ENCODE results near the gene COL5A2.

The COL5A2 gene

GRCh38 chr2:189048189-189048588 is 131.4 kb downstream of the COL5A2 start:
- no peak for DNase-seq (ENCODE audit: extremely low spot score)
- CTCF ChIA-PET: no interaction called here
- POLR2A ChIA-PET: no interaction called here
- TF ChIP-seq CTBP1 (IDR thresholded peaks at IDR 0.05; ENCODE audit: borderline replicate concordance) (no peak), TARDBP (IDR thresholded peaks at IDR 0.05) (no peak), LEF1 (IDR thresholded peaks at IDR 0.05; ENCODE audit: borderline replicate concordance) (no peak), ARNT (IDR thresholded peaks at IDR 0.05) (no peak), SP1 (IDR thresholded peaks at IDR 0.05) (no peak), SUZ12 (IDR thresholded peaks at IDR 0.05) (no peak)

GRCh38 chr2:189047171-189047888 is 132.2 kb downstream of the COL5A2 start:
- no peak for TF ChIP-seq SUZ12 (IDR thresholded peaks at IDR 0.05)
- TF ChIP-seq ZNF384 (IDR thresholded peaks at IDR 0.05): no peak
- TF ChIP-seq, protein P1, sequence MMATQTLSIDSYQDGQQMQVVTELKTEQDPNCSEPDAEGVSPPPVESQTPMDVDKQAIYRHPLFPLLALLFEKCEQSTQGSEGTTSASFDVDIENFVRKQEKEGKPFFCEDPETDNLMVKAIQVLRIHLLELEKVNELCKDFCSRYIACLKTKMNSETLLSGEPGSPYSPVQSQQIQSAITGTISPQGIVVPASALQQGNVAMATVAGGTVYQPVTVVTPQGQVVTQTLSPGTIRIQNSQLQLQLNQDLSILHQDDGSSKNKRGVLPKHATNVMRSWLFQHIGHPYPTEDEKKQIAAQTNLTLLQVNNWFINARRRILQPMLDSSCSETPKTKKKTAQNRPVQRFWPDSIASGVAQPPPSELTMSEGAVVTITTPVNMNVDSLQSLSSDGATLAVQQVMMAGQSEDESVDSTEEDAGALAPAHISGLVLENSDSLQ (IDR thresholded peaks at IDR 0.05): no peak
- TF ChIP-seq BHLHE40 (IDR thresholded peaks at IDR 0.05; ENCODE audit: borderline replicate concordance): no peak
- TF ChIP-seq FOXA1 (IDR thresholded peaks at IDR 0.05): no peak
- no peak for TF ChIP-seq SP1 (IDR thresholded peaks at IDR 0.05)
- TF ChIP-seq ARNT (IDR thresholded peaks at IDR 0.05): no peak
- TF ChIP-seq CTBP1 (IDR thresholded peaks at IDR 0.05; ENCODE audit: borderline replicate concordance): no peak
- no peak for TF ChIP-seq FOXM1 (IDR thresholded peaks at IDR 0.05; ENCODE audit: borderline replicate concordance)
- TF ChIP-seq FOXK2 (IDR thresholded peaks at IDR 0.05): no peak
- TF ChIP-seq HDGF (IDR thresholded peaks at IDR 0.05; ENCODE audit: borderline replicate concordance): no peak
- no peak for TF ChIP-seq ELF4 (IDR thresholded peaks at IDR 0.05)
- no peak for TF ChIP-seq LEF1 (IDR thresholded peaks at IDR 0.05; ENCODE audit: borderline replicate concordance)
- no peak for TF ChIP-seq NFRKB (IDR thresholded peaks at IDR 0.05)
- TF ChIP-seq L3MBTL2 (conservative IDR thresholded peaks at IDR 0.05): no peak
- no peak for TF ChIP-seq TARDBP (IDR thresholded peaks at IDR 0.05)
- DNase-seq (ENCODE audit: extremely low spot score): no peak
- ChIA-PET CTCF (no interaction called here), POLR2A (no interaction called here)

DNA sequence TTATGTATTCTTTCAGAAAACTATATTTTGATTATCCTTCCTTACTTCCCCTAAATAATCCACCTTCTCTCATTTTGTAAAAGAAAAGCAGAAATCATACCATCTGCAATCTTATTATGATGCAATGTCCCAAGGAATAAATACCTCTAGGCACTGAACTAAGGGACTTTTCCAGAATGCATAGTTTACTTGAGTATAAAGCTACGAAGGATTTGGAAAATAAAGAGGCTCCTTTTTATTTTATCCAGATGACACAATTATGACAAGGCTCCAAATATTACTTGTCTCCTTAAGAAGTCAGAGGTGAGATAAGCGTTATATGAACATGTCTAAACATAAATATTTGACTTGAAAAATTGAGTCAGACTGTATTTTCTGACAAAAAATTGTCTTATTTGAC is 133.2 kb downstream of the COL5A2 start:
- no peak for TF ChIP-seq FOXK2 (IDR thresholded peaks at IDR 0.05)
- TF ChIP-seq ARNT (IDR thresholded peaks at IDR 0.05): no peak
- no peak for TF ChIP-seq LEF1 (IDR thresholded peaks at IDR 0.05; ENCODE audit: borderline replicate concordance)
- TF ChIP-seq FOXM1 (IDR thresholded peaks at IDR 0.05; ENCODE audit: borderline replicate concordance): no peak
- TF ChIP-seq FOXA1 (IDR thresholded peaks at IDR 0.05): no peak
- no peak for TF ChIP-seq HDGF (IDR thresholded peaks at IDR 0.05; ENCODE audit: borderline replicate concordance)
- TF ChIP-seq BHLHE40 (IDR thresholded peaks at IDR 0.05; ENCODE audit: borderline replicate concordance): no peak
- TF ChIP-seq SP1 (IDR thresholded peaks at IDR 0.05): no peak
- TF ChIP-seq NFRKB (IDR thresholded peaks at IDR 0.05): no peak
- no peak for TF ChIP-seq CTBP1 (IDR thresholded peaks at IDR 0.05; ENCODE audit: borderline replicate concordance)
- no peak for TF ChIP-seq ELF4 (IDR thresholded peaks at IDR 0.05)
- no peak for TF ChIP-seq L3MBTL2 (conservative IDR thresholded peaks at IDR 0.05)
- DNase-seq (ENCODE audit: extremely low spot score): no peak
- ChIA-PET POLR2A (no interaction called here), CTCF (no interaction called here)

DNA sequence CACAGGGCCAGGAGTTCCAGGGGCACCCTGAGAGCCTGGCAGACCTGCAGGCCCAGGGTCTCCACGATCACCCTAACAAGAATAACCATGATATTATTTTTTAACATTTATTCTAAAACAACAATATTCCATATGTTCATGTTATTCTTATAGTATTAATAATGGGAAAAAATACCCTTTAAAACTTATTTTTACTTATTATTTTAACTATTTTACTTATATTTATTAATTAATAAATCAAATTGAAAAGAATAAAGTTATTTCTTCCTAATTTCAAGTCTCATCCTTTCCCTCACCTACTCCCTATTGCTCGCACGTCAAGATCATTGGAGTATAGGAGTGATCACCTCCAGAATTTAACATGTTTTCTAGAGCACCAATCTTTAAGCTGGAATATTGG is 133.7 kb downstream of the COL5A2 start:
- DNase-seq (ENCODE audit: extremely low spot score): no peak
- ChIA-PET CTCF (no interaction called here), POLR2A (no interaction called here)
- TF ChIP-seq ZNF384 (IDR thresholded peaks at IDR 0.05) (no peak), NFRKB (IDR thresholded peaks at IDR 0.05) (no peak), HDGF (IDR thresholded peaks at IDR 0.05; ENCODE audit: borderline replicate concordance) (no peak), ELF4 (IDR thresholded peaks at IDR 0.05) (no peak), BHLHE40 (IDR thresholded peaks at IDR 0.05; ENCODE audit: borderline replicate concordance) (no peak), SP1 (IDR thresholded peaks at IDR 0.05) (no peak)
- TF ChIP-seq, protein P1 (IDR thresholded peaks at IDR 0.05): no peak

DNA sequence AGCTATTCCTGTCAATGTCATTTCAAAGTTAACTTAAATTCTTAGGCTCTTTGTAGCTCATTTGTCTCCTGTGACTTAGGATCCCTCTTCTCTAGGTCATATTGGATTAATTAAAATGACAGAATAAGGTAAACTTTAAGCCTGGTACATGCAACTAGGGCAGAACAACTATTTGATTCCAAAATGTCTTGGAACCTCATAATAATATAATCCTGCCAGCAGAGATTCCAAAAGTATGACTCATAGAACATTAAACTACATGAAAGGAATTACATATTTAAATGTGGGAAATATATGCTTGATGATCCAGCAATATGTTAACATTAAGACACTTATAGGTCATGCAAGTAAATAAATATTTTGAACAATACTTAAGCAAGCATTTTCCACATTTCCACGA is 142.0 kb downstream of the COL5A2 start:
- ChIA-PET POLR2A (no interaction called here), CTCF (no interaction called here)
- no peak for DNase-seq (ENCODE audit: extremely low spot score)
- TF ChIP-seq NFRKB (IDR thresholded peaks at IDR 0.05): no peak
- no peak for TF ChIP-seq HDGF (IDR thresholded peaks at IDR 0.05; ENCODE audit: borderline replicate concordance)
- TF ChIP-seq L3MBTL2 (conservative IDR thresholded peaks at IDR 0.05): no peak
- no peak for TF ChIP-seq FOXK2 (IDR thresholded peaks at IDR 0.05)

DNA sequence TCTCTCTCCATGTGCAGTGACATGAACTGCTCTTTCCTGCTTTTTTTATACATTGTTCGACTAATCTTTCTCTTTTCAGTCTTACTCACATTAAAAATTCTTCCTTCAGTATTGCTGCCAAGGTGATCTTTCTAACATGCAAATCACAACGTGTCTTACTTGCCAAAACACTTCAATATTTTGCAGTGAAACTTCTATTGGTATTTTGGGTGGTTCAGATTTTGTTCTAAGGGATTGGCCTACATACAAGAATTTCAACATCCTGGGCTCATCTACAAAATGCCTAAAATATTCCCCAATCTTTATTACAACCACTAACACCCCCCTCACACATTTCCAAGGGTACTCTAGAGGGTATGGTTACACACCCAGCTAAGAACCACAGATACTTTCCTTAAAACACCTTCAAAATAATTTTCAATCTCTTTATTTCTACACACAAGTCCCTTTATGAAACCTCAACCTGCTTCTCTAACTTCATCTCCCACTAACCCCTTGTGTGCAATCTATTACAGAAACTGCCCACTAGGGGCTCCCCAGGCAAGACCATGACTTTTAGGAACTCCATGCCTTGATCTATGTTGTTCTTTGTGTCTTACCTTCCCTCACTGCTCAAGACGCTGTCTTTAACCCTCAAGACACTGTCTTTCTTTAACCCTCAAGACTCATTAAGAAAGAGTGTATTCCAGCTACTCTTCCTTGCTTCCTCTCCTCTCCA is 154.5 kb downstream of the COL5A2 start:
- POLR2A ChIA-PET: no interaction called here
- CTCF ChIA-PET: no interaction called here
- DNase-seq (ENCODE audit: extremely low spot score): peak; percentile 27
- TF ChIP-seq, protein P1 (IDR thresholded peaks at IDR 0.05): no peak
- TF ChIP-seq SP1 (IDR thresholded peaks at IDR 0.05) (no peak), FOXK2 (IDR thresholded peaks at IDR 0.05) (no peak), ELF4 (IDR thresholded peaks at IDR 0.05) (no peak), LEF1 (IDR thresholded peaks at IDR 0.05; ENCODE audit: borderline replicate concordance) (no peak), NFRKB (IDR thresholded peaks at IDR 0.05) (no peak), TARDBP (IDR thresholded peaks at IDR 0.05) (no peak), FOXA1 (IDR thresholded peaks at IDR 0.05) (no peak), HDGF (IDR thresholded peaks at IDR 0.05; ENCODE audit: borderline replicate concordance) (no peak), ZNF384 (IDR thresholded peaks at IDR 0.05) (no peak), CTBP1 (IDR thresholded peaks at IDR 0.05; ENCODE audit: borderline replicate concordance) (no peak), ARNT (IDR thresholded peaks at IDR 0.05) (no peak), SUZ12 (IDR thresholded peaks at IDR 0.05) (no peak), FOXM1 (IDR thresholded peaks at IDR 0.05; ENCODE audit: borderline replicate concordance) (no peak), BHLHE40 (IDR thresholded peaks at IDR 0.05; ENCODE audit: borderline replicate concordance) (no peak), L3MBTL2 (conservative IDR thresholded peaks at IDR 0.05) (no peak)
